Measurements from ENCODE around the gene RBM41. TPM values are rescaled to one million over a fixed set of nuclear protein-coding genes. Genes with fewer than 3 reads are reported as not detected.

RBM41 gene
- polyA plus RNA-seq, 4 donors = 6.5 to 19.0 (median 8.3) TPM

DNA sequence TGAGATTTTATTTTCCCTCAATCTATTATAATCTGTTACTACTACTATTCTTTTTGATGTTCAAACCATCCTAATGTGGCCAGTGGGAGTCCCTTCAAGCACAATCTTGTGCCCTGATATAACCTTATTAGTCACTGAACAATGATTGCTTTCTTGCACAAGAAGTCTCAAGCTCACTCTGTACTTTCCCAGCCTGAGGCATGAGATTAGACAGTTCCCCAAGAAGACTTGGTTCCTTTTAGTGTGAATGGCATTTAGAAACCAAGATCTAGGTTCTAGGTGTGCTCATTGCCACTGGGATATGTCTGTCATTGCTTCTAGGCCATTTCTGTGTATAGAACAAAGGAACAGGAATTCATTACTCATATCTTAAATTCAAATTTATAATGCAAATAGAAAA is 28.0 kb upstream of the RBM41 start:
- H3K27ac ChIP-seq (ENCODE audit: low read depth in 1 of 3, low read length in 2 of 3) = no peak overlapping the region
- no peaks in the 10 kb centered on the region for H3K36me3 ChIP-seq (ENCODE audit: control insufficient read depth in 3 of 3, insufficient read depth in 2 of 3, low read depth in 1 of 3, low read length in 3 of 3)
- no peak overlapping the region for H3K4me3 ChIP-seq (ENCODE audit: low read depth in 1 of 3, low read length in 3 of 3)
- H3K27me3 ChIP-seq (ENCODE audit: control insufficient read depth in 3 of 3, insufficient read depth in 3 of 3, low read length in 3 of 3) = no peaks in the 10 kb centered on the region
- H3K9me3 ChIP-seq (ENCODE audit: control insufficient read depth in 2 of 2, insufficient read depth in 1 of 2, low read depth in 1 of 2, low read length in 1 of 2) = no peaks in the 10 kb centered on the region
- DNase-seq (peak; percentile 4 to 48), FAIRE-seq (no peak)
- no peaks in the 10 kb centered on the region for H3K4me1 ChIP-seq (ENCODE audit: control insufficient read depth in 3 of 3, insufficient read depth in 2 of 3, low read depth in 1 of 3, low read length in 2 of 3)

DNA sequence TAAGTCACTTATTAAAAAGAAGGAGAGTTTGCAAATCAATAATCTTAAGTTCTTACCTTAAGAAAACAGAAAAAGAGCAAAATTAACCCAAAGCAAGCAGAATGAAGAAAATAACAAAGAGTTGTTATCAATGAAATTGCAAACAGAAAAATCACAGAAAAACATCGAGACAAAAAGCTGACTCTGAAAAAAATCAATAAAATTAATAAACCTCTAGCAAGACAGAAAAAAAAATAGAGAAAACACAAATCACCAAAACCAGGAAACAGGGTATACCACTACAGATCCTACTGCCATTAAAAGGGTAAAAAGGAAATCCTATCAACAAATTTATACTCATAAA is 17.3 kb upstream of the RBM41 start:
- WGBS, 3 donors = 40 to 73% (median 67%) methylated on average over 1 of the region's 1 CpG
- FAIRE-seq = peak; percentile 47
- no peak for DNase-seq
- Histone ChIP-seq H3K4me3 (ENCODE audit: low read depth in 1 of 3, low read length in 3 of 3) (no peak overlapping the region), H3K9me3 (ENCODE audit: control insufficient read depth in 2 of 2, insufficient read depth in 1 of 2, low read depth in 1 of 2, low read length in 1 of 2) (no peaks in the 10 kb centered on the region), H3K4me1 (ENCODE audit: control insufficient read depth in 3 of 3, insufficient read depth in 2 of 3, low read depth in 1 of 3, low read length in 2 of 3) (no peaks in the 10 kb centered on the region), H3K27me3 (ENCODE audit: control insufficient read depth in 3 of 3, insufficient read depth in 3 of 3, low read length in 3 of 3) (no peaks in the 10 kb centered on the region), H3K27ac (ENCODE audit: low read depth in 1 of 3, low read length in 2 of 3) (no peak overlapping the region), H3K36me3 (ENCODE audit: control insufficient read depth in 3 of 3, insufficient read depth in 2 of 3, low read depth in 1 of 3, low read length in 3 of 3) (no peaks in the 10 kb centered on the region)

DNA sequence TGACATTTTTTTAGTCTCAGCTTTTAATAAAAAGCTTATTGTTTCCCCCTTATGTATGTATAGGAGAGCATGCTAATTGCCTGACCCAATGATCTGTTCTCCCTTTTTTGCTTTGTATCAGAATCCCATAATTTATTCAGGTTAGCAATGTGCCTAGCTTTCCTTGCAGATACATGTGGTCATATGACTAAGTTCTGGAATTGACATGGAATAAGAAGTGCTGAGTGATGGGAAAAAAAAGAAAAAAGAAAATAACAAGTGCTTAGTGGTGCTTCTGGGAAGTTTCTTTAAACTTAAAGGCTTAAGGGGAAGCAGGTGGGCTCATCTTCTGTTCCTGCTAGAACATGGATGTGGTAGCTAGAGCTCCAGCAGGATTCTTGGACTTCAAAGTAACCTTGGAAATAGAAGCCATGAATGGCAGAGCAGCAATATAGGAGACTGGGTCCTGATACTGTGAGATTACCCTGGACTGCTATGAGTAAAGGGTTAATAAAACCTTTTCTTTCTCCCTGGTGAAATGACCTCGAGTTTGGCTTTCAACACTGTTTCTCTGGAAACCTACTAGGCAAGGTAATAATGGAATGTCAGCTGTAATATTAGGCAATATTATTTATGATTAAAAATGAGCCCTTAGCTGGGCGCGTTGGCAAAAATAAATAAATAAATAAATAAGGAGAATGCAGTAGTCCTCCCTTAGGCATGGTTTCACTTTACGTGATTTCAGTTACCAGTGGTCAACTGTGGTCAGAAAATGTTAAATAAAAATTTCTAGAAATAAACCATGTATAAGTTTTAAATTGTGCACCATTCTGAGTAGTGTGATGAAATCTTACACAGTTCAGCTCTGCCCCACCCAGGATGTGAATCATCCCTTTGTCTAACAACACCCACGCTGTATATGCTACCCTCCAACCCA is 16.7 kb upstream of the RBM41 start:
- Histone ChIP-seq H3K36me3 (ENCODE audit: control insufficient read depth in 3 of 3, insufficient read depth in 2 of 3, low read depth in 1 of 3, low read length in 3 of 3) (no peaks in the 10 kb centered on the region), H3K27ac (ENCODE audit: low read depth in 1 of 3, low read length in 2 of 3) (peak overlapping the region in 2 of 3 donors; percentile 21 to 54), H3K27me3 (ENCODE audit: control insufficient read depth in 3 of 3, insufficient read depth in 3 of 3, low read length in 3 of 3) (no peaks in the 10 kb centered on the region), H3K4me1 (ENCODE audit: control insufficient read depth in 3 of 3, insufficient read depth in 2 of 3, low read depth in 1 of 3, low read length in 2 of 3) (no peaks in the 10 kb centered on the region), H3K4me3 (ENCODE audit: low read depth in 1 of 3, low read length in 3 of 3) (no peak overlapping the region), H3K9me3 (ENCODE audit: control insufficient read depth in 2 of 2, insufficient read depth in 1 of 2, low read depth in 1 of 2, low read length in 1 of 2) (no peaks in the 10 kb centered on the region)
- FAIRE-seq (no peak), DNase-seq (peak; percentile 43 to 63)
- WGBS, 3 donors = 49 to 61% (median 52%) methylated on average over 5 of the region's 5 CpGs

DNA sequence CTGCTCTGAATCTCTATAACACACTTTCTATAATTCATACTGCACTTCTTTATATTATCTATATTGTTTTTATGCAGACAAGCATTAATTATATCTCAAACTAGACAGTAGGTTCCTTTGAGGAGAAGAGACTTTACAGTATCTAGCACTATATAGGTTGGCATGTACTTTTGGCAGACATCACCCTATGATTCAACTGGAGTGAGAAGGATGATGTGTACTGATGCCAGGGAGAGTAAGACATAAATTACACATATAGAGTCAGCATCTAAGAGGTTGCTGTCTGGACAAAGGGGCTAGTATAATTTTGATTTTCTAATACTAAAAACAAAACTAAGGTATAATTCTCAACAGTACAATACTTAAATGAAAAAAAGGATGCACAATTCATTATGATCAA is 5.1 kb upstream of the RBM41 start:
- no peaks in the 10 kb centered on the region for H3K36me3 ChIP-seq (ENCODE audit: control insufficient read depth in 3 of 3, insufficient read depth in 2 of 3, low read depth in 1 of 3, low read length in 3 of 3)
- no peak overlapping the region for H3K4me3 ChIP-seq (ENCODE audit: low read depth in 1 of 3, low read length in 3 of 3)
- H3K27me3 ChIP-seq (ENCODE audit: control insufficient read depth in 3 of 3, insufficient read depth in 3 of 3, low read length in 3 of 3) = no peaks in the 10 kb centered on the region
- DNase-seq (no peak), FAIRE-seq (no peak)
- no peaks in the 10 kb centered on the region for H3K4me1 ChIP-seq (ENCODE audit: control insufficient read depth in 3 of 3, insufficient read depth in 2 of 3, low read depth in 1 of 3, low read length in 2 of 3)
- H3K27ac ChIP-seq (ENCODE audit: low read depth in 1 of 3, low read length in 2 of 3) = no peak overlapping the region
- no peaks in the 10 kb centered on the region for H3K9me3 ChIP-seq (ENCODE audit: control insufficient read depth in 2 of 2, insufficient read depth in 1 of 2, low read depth in 1 of 2, low read length in 1 of 2)

DNA sequence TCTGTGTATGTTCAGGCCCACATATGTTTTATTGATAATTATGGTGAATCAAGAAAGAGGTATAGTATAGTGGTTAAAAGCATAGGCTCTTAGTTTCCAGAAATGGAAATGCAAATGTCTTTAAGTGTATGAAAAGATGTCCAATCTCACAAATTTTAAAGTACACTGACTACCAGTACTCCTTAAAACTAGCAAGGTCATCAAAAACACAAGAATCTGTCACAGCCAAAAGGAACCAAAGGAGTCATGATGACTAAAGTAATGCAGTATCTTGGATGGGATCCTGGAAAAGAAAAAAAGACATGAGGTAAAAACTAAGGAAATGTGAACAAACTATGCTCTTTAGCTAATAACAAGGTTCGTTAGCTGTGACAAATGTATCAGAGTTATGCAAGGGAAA is 661 bp upstream of the RBM41 start:
- DNase-seq (no peak), FAIRE-seq (no peak)
- no peaks in the 10 kb centered on the region for H3K4me1 ChIP-seq (ENCODE audit: control insufficient read depth in 3 of 3, insufficient read depth in 2 of 3, low read depth in 1 of 3, low read length in 2 of 3)
- peak overlapping the region in 2 of 3 donors; percentile 15 to 84 for H3K4me3 ChIP-seq (ENCODE audit: low read depth in 1 of 3, low read length in 3 of 3)
- H3K36me3 ChIP-seq (ENCODE audit: control insufficient read depth in 3 of 3, insufficient read depth in 2 of 3, low read depth in 1 of 3, low read length in 3 of 3) = peaks cover 0 to 2% (median 1%) of the 10 kb centered on the region in 3 donors
- peak overlapping the region in 1 of 3 donors; percentile 38 for H3K27ac ChIP-seq (ENCODE audit: low read depth in 1 of 3, low read length in 2 of 3)
- H3K9me3 ChIP-seq (ENCODE audit: control insufficient read depth in 2 of 2, insufficient read depth in 1 of 2, low read depth in 1 of 2, low read length in 1 of 2) = no peaks in the 10 kb centered on the region
- WGBS, 3 donors = 77 to 93% (median 85%) methylated on average over 1 of the region's 1 CpG
- no peaks in the 10 kb centered on the region for H3K27me3 ChIP-seq (ENCODE audit: control insufficient read depth in 3 of 3, insufficient read depth in 3 of 3, low read length in 3 of 3)

DNA sequence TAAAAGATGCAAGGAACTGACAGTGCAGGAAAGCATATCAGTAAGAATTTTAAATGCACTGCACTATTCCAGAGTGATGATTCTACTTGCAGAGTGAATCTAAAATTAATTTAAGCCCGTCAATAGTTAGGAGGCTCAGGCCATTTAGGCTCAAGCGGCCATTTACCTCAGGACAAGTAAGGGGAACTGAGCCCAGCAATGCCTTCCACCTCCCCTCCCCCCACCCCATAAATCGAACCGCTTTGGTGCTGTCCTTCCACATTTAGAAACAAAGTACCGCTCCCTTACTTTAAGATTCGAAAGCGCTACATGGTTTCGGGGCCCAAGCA is 665 bp downstream of the RBM41 start:
- Histone ChIP-seq H3K27ac (ENCODE audit: low read depth in 1 of 3, low read length in 2 of 3) (peak overlapping the region in 2 of 3 donors; percentile 66 to 79), H3K27me3 (ENCODE audit: control insufficient read depth in 3 of 3, insufficient read depth in 3 of 3, low read length in 3 of 3) (no peaks in the 10 kb centered on the region), H3K4me3 (ENCODE audit: low read depth in 1 of 3, low read length in 3 of 3) (peak overlapping the region; percentile 46 to 84 (median 61)), H3K9me3 (ENCODE audit: control insufficient read depth in 2 of 2, insufficient read depth in 1 of 2, low read depth in 1 of 2, low read length in 1 of 2) (no peaks in the 10 kb centered on the region), H3K4me1 (ENCODE audit: control insufficient read depth in 3 of 3, insufficient read depth in 2 of 3, low read depth in 1 of 3, low read length in 2 of 3) (no peaks in the 10 kb centered on the region), H3K36me3 (ENCODE audit: control insufficient read depth in 3 of 3, insufficient read depth in 2 of 3, low read depth in 1 of 3, low read length in 3 of 3) (peaks cover 2 to 5% (median 2%) of the 10 kb centered on the region in 3 donors)
- 0 to 43% (median 10%) methylated on average over 8 of the region's 8 CpGs for WGBS, 3 donors
- FAIRE-seq (no peak), DNase-seq (no peak)

DNA sequence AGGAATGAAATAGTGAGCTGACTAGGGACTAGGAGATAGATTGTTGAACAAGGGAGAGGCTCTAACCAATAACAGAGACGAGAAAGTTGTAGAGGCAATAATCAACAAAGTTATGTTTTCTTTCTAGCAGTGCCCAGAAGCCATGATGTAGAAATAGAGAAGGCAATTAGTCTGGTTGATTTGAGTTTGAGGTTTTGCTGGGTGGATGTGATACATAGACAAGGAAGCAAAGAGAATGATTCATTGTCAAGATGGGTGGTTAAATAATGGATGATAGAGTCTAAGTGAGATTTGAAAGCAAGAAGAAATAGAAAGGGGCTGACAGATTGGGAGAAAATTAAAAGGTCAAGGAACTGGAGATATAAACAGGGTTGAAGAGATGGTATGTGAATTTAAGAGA is 11.2 kb downstream of the RBM41 start:
- Histone ChIP-seq H3K4me1 (ENCODE audit: control insufficient read depth in 3 of 3, insufficient read depth in 2 of 3, low read depth in 1 of 3, low read length in 2 of 3) (no peaks in the 10 kb centered on the region), H3K9me3 (ENCODE audit: control insufficient read depth in 2 of 2, insufficient read depth in 1 of 2, low read depth in 1 of 2, low read length in 1 of 2) (no peaks in the 10 kb centered on the region), H3K27ac (ENCODE audit: low read depth in 1 of 3, low read length in 2 of 3) (no peak overlapping the region), H3K4me3 (ENCODE audit: low read depth in 1 of 3, low read length in 3 of 3) (no peak overlapping the region), H3K27me3 (ENCODE audit: control insufficient read depth in 3 of 3, insufficient read depth in 3 of 3, low read length in 3 of 3) (no peaks in the 10 kb centered on the region), H3K36me3 (ENCODE audit: control insufficient read depth in 3 of 3, insufficient read depth in 2 of 3, low read depth in 1 of 3, low read length in 3 of 3) (no peaks in the 10 kb centered on the region)
- FAIRE-seq (no peak), DNase-seq (no peak)
- 85 to 100% (median 96%) methylated on average over 1 of the region's 1 CpG for WGBS, 3 donors

DNA sequence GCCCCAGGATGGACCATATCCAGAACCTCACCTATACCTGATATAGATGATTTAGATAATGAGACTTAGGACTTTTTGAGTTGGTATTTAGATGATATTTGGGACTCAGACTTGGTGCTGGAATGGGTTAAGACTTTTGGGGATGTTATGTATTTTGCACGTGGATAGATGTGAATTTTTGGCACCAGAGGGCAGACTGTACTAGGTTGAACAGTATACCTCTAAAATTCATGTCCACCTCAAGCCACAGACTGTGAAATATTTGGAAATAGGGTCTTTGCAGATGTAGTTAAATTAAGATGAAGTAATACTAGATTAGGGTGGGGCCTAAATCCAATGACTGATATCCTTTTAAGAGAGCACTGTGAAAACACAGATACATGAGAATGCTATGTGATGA is 15.6 kb downstream of the RBM41 start:
- FAIRE-seq (no peak), DNase-seq (peak in 1 of 2 donors; percentile 2)
- no peaks in the 10 kb centered on the region for H3K9me3 ChIP-seq (ENCODE audit: control insufficient read depth in 2 of 2, insufficient read depth in 1 of 2, low read depth in 1 of 2, low read length in 1 of 2)
- no peaks in the 10 kb centered on the region for H3K4me1 ChIP-seq (ENCODE audit: control insufficient read depth in 3 of 3, insufficient read depth in 2 of 3, low read depth in 1 of 3, low read length in 2 of 3)
- H3K27me3 ChIP-seq (ENCODE audit: control insufficient read depth in 3 of 3, insufficient read depth in 3 of 3, low read length in 3 of 3) = no peaks in the 10 kb centered on the region
- peaks cover 0 to 3% (median 0%) of the 10 kb centered on the region in 3 donors for H3K36me3 ChIP-seq (ENCODE audit: control insufficient read depth in 3 of 3, insufficient read depth in 2 of 3, low read depth in 1 of 3, low read length in 3 of 3)
- no peak overlapping the region for H3K4me3 ChIP-seq (ENCODE audit: low read depth in 1 of 3, low read length in 3 of 3)
- 15% methylated on average over 1 of the region's 1 CpG for WGBS, 3 donors
- H3K27ac ChIP-seq (ENCODE audit: low read depth in 1 of 3, low read length in 2 of 3) = no peak overlapping the region

DNA sequence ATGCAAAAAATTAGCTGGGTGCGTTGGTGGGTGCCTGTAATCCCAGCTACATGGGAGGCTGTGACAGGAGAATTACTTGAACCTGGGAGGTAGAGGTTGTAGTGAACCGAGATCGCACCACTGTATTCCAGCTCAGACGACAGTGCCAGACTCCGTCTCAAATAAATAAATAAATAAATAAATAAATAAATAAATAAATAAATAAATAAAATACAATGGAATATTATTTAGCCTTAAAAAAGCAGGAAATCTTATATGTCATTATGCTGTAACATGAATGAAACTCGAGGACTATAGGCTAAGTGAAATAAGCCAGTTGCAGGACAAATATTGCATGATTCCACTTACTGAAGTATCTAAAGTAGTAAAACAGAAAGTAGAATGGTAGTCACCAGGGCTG is 42.5 kb downstream of the RBM41 start:
- DNase-seq (no peak), FAIRE-seq (no peak)
- no peak overlapping the region for H3K4me3 ChIP-seq (ENCODE audit: low read depth in 1 of 3, low read length in 3 of 3)
- H3K27ac ChIP-seq (ENCODE audit: low read depth in 1 of 3, low read length in 2 of 3) = no peak overlapping the region
- H3K36me3 ChIP-seq (ENCODE audit: control insufficient read depth in 3 of 3, insufficient read depth in 2 of 3, low read depth in 1 of 3, low read length in 3 of 3) = no peaks in the 10 kb centered on the region
- H3K27me3 ChIP-seq (ENCODE audit: control insufficient read depth in 3 of 3, insufficient read depth in 3 of 3, low read length in 3 of 3) = no peaks in the 10 kb centered on the region
- 91 to 98% (median 95%) methylated on average over 6 of the region's 6 CpGs for WGBS, 3 donors
- peaks cover 0 to 2% of the 10 kb centered on the region in 2 donors for H3K9me3 ChIP-seq (ENCODE audit: control insufficient read depth in 2 of 2, insufficient read depth in 1 of 2, low read depth in 1 of 2, low read length in 1 of 2)
- no peaks in the 10 kb centered on the region for H3K4me1 ChIP-seq (ENCODE audit: control insufficient read depth in 3 of 3, insufficient read depth in 2 of 3, low read depth in 1 of 3, low read length in 2 of 3)

Data from small intestine (tissue), 7 donors.